Mucosa of gallbladder (tissue), 1 donor: ENCODE results near the gene SLC18B1. TPM values are rescaled to one million over a fixed set of nuclear protein-coding genes. Genes with fewer than 3 reads are reported as not detected.
A peak's percentile ranks its signal among the peaks of the same experiment; 100 is the strongest.
"Not testable (repeated sequence)": the region's sequence is repeated elsewhere in the genome, so short reads cannot be mapped to it uniquely, and the experiment has no call there.

Source experiments
- DNase-seq: peaks from one replicate; pipeline ENCODE4 v3.0.0-alpha.2; 2020; ENCODE audit warnings: low spot score
- total RNA-seq: library from RNA; stranded (reverse); gene quantifications from one replicate; pipeline ENCODE4 v1.2.1, GENCODE V29; 2021
- donor health status: DM: no; HTN: no; CAD: no.

Gene SLC18B1
- total RNA-seq, 1 donor from 2014 or later: 13.3 TPM

- DNase-seq: no peak
Observed at GRCh38 chr6:132800656-132801055, 2.2 kb upstream of the SLC18B1 start.

- DNase-seq: peak; percentile 79
Observed at GRCh38 chr6:132798869-132799538, 567 bp upstream of the SLC18B1 start.

- no peak for DNase-seq
Observed at GRCh38 chr6:132795461-132795860, 3.0 kb downstream of the SLC18B1 start.

GRCh38 chr6:132792510-132792909 is 5.9 kb downstream of the SLC18B1 start:
- no peak for DNase-seq

- no peak for DNase-seq
Observed at GRCh38 chr6:132790450-132790849, 8.0 kb downstream of the SLC18B1 start.

GRCh38 chr6:132789396-132789776 is 9.1 kb downstream of the SLC18B1 start:
- DNase-seq: no peak

- no peak for DNase-seq
Observed at GRCh38 chr6:132788658-132789395, 9.6 kb downstream of the SLC18B1 start.

- no peak for DNase-seq
Observed at GRCh38 chr6:132785936-132786335, 12.5 kb downstream of the SLC18B1 start.

- no peak for DNase-seq
Observed at GRCh38 chr6:132780770-132781371, 17.6 kb downstream of the SLC18B1 start.

- not testable (repeated sequence) for DNase-seq
Observed at GRCh38 chr6:132777881-132778280, 20.6 kb downstream of the SLC18B1 start.

- peak; percentile 53 for DNase-seq
Observed at GRCh38 chr6:132768051-132768517, 30.4 kb downstream of the SLC18B1 start.

GRCh38 chr6:132765560-132765959 is 32.9 kb downstream of the SLC18B1 start:
- DNase-seq: no peak

GRCh38 chr6:132764370-132764769 is 34.1 kb downstream of the SLC18B1 start:
- peak; percentile 58 for DNase-seq

- DNase-seq: no peak
Observed at GRCh38 chr6:132763269-132763668, 35.2 kb downstream of the SLC18B1 start.

GRCh38 chr6:132760256-132760655 is 38.2 kb downstream of the SLC18B1 start:
- DNase-seq: no peak

- no peak for DNase-seq
Observed at GRCh38 chr6:132758689-132759088, 39.7 kb downstream of the SLC18B1 start.

GRCh38 chr6:132752255-132752654 is 46.2 kb downstream of the SLC18B1 start:
- DNase-seq: no peak

GRCh38 chr6:132751828-132752227 is 46.6 kb downstream of the SLC18B1 start:
- no peak for DNase-seq

- no peak for DNase-seq
Observed at GRCh38 chr6:132751306-132751705, 47.1 kb downstream of the SLC18B1 start.

- peak; percentile 49 for DNase-seq
Observed at GRCh38 chr6:132750455-132751248, 47.8 kb downstream of the SLC18B1 start.

- DNase-seq: no peak
Observed at GRCh38 chr6:132749111-132749510, 49.3 kb downstream of the SLC18B1 start.

GRCh38 chr6:132748446-132748845 is 50.0 kb downstream of the SLC18B1 start:
- DNase-seq: no peak
